SK-N-SH (cell line): ENCODE measurements around the gene PPP3CB. TPM values are rescaled to one million over a fixed set of nuclear protein-coding genes. Genes with fewer than 3 reads are reported as not detected.

Experiments used
- CTCF ChIA-PET: fragments of 300-600, 350-600 bp; formaldehyde crosslinking; extraction: SDS; loops from one replicate; lab custom pipeline; 2021; lab: Yijun Ruan, JAX
- POLR2A ChIA-PET: fragments of 350-600 bp; sonication (Branson Sonifier 250); formaldehyde crosslinking; extraction: SDS; loops from one replicate; lab custom pipeline; 2020; ENCODE audit warnings: antibody characterized with exemption, inconsistent platforms; lab: Yijun Ruan, JAX
- DNase-seq: peaks from one replicate; pipeline ENCODE4 v3.0.0; 2012
- H2AFZ ChIP-seq: fragments of 200-600 bp; sonication (generic); 2 replicates; pipeline ENCODE4 v1.8.1; 2016; ENCODE audit warnings: antibody characterized with exemption, mild to moderate bottlenecking, low read depth
- H3F3A ChIP-seq: fragments of 200-600 bp; sonication (generic); replicated peaks from 2 replicates; pipeline ENCODE3; 2016; ENCODE audit warnings: antibody characterized with exemption, mild to moderate bottlenecking; ENCODE audit not compliant: insufficient read depth
- H3K27ac ChIP-seq, 2 experiments: fragments of 200-500 bp in 1 of 2; fragments of 200-600 bp in 1 of 2; sonication (Bioruptor generic) in 1 of 2; sonication (generic), shearing (Covaris generic) in 1 of 2; 2 replicates each; pipeline versions ENCODE4 v1.5.1 to v1.6.1; 2014 to 2016; ENCODE audit warnings: low read depth in 2 of 2, inconsistent platforms in 1 of 2, low read length in 1 of 2, mild to moderate bottlenecking in 1 of 2, mixed read lengths in 1 of 2
- H3K27me3 ChIP-seq: fragments of 200-600 bp; sonication (generic), shearing (Covaris generic); 2 replicates; pipeline ENCODE4 v1.6.1; 2016; ENCODE audit warnings: mixed run types; ENCODE audit not compliant: insufficient read depth
- H3K36me3 ChIP-seq, 2 experiments: fragments of 200-500 bp in 1 of 2; fragments of 200-600 bp in 1 of 2; sonication (Bioruptor generic) in 1 of 2; sonication (generic) in 1 of 2; replicated peaks in 1 of 2; 2 replicates each; pipeline versions ENCODE3 to v1.5.1; 2014 to 2016; ENCODE audit warnings: low read length in 1 of 2, mild to moderate bottlenecking in 1 of 2; ENCODE audit not compliant: insufficient read depth in 2 of 2, control insufficient read depth in 1 of 2
- H3K4me1 ChIP-seq, 2 experiments: fragments of 200-500 bp in 1 of 2; fragments of 200-600 bp in 1 of 2; sonication (Bioruptor generic) in 1 of 2; sonication (generic), shearing (Covaris generic) in 1 of 2; 2 replicates each; pipeline versions ENCODE4 v1.5.1 to v1.6.1; 2014 to 2016; ENCODE audit warnings: low read depth in 1 of 2, low read length in 1 of 2, mixed run types in 1 of 2; ENCODE audit not compliant: insufficient read depth in 2 of 2, control insufficient read depth in 1 of 2
- H3K4me2 ChIP-seq: fragments of 200-600 bp; sonication (generic), shearing (Covaris generic); 2 replicates; pipeline ENCODE4 v1.6.1; 2017; ENCODE audit warnings: mixed run types
- H3K4me3 ChIP-seq, 2 experiments: fragments of 200-500 bp in 1 of 2; fragments of 200-600 bp in 1 of 2; sonication (Bioruptor generic) in 1 of 2; sonication (generic), shearing (Covaris generic) in 1 of 2; 2 replicates each; pipeline versions ENCODE4 v1.5.1 to v1.8.1; 2014 to 2016; ENCODE audit warnings: low read depth in 2 of 2, inconsistent platforms in 1 of 2, low read length in 1 of 2, mild to moderate bottlenecking in 1 of 2, mixed read lengths in 1 of 2, moderate library complexity in 1 of 2
- H3K79me2 ChIP-seq: fragments of 200-600 bp; sonication (generic); 2 replicates; pipeline ENCODE4 v1.8.1; 2017; ENCODE audit warnings: mild to moderate bottlenecking; ENCODE audit not compliant: insufficient read depth
- H3K9ac ChIP-seq: fragments of 200-600 bp; sonication (generic); 2 replicates; pipeline ENCODE4 v1.6.1; 2017; ENCODE audit warnings: mixed run types
- H3K9me2 ChIP-seq: fragments of 200-600 bp; sonication (generic); 2 replicates; pipeline ENCODE4 v1.6.1; 2017; ENCODE audit warnings: mixed run types
- H3K9me3 ChIP-seq: fragments of 200-600 bp; sonication (generic); 2 replicates; pipeline ENCODE4 v1.6.1; 2017; ENCODE audit warnings: mixed run types, mild to moderate bottlenecking, moderate library complexity
- H4K20me1 ChIP-seq: fragments of 200-600 bp; sonication (generic); 2 replicates; pipeline ENCODE4 v1.6.1; 2017; ENCODE audit warnings: mild to moderate bottlenecking, mixed run types; ENCODE audit not compliant: insufficient read depth
- CHD2 ChIP-seq: fragments of 150-350 bp; IDR thresholded peaks from 2 replicates; pipeline ENCODE4 v1.6.1; 2018; ENCODE audit warnings: low read length; ENCODE audit not compliant: partially characterized antibody
- CTCF ChIP-seq: fragments of 200-600 bp; sonication (generic); IDR thresholded peaks from 2 replicates; pipeline ENCODE4 v1.6.1; 2017; ENCODE audit warnings: antibody characterized with exemption, mild to moderate bottlenecking, moderate library complexity
- ELF1 ChIP-seq: IDR thresholded peaks from 2 replicates; pipeline ENCODE4 v1.4.0; 2012
- EP300 ChIP-seq, 2 experiments: IDR thresholded peaks; 2 replicates each; pipeline versions ENCODE4 v1.4.0 to v1.6.1; 2012; ENCODE audit warnings: borderline replicate concordance in 1 of 2, low read depth in 1 of 2, low read length in 1 of 2
- EZH2phosphoT487 ChIP-seq: fragments of 200-600 bp; sonication (generic); IDR thresholded peaks from 2 replicates; pipeline ENCODE4 v1.6.1; 2017; ENCODE audit warnings: low read depth, mixed run types, mild to moderate bottlenecking, antibody characterized with exemption, moderate library complexity, borderline replicate concordance
- FOSL2 ChIP-seq: IDR thresholded peaks from 2 replicates; pipeline ENCODE4 v1.4.0; 2012; ENCODE audit warnings: low read depth, mild to moderate bottlenecking, moderate library complexity, borderline replicate concordance
- FOXM1 ChIP-seq: IDR thresholded peaks from 2 replicates; pipeline ENCODE4 v1.4.0; 2012; ENCODE audit warnings: low read depth, mild to moderate bottlenecking
- GATA2 ChIP-seq: sonication (generic); formaldehyde crosslinking; IDR thresholded peaks from 2 replicates; pipeline ENCODE4 v1.5.0; 2020; ENCODE audit warnings: mild to moderate bottlenecking, missing genetic modification reagents
- IRF3 ChIP-seq: fragments of 150-350 bp; IDR thresholded peaks from 2 replicates; pipeline ENCODE4 v1.6.1; 2016; ENCODE audit warnings: mild to moderate bottlenecking, low read depth, low read length
- JUND ChIP-seq: IDR thresholded peaks from 2 replicates; pipeline ENCODE4 v1.4.0; 2012
- MEF2A ChIP-seq: IDR thresholded peaks from 2 replicates; pipeline ENCODE4 v1.4.0; 2012; ENCODE audit warnings: low read depth, borderline replicate concordance
- MXI1 ChIP-seq: IDR thresholded peaks from 2 replicates; pipeline ENCODE4 v1.6.1; 2012; ENCODE audit warnings: mild to moderate bottlenecking, low read depth, low read length, improper control_type of control experiment
- NFIC ChIP-seq: IDR thresholded peaks from 2 replicates; pipeline ENCODE4 v1.4.0; 2012; ENCODE audit warnings: borderline replicate concordance
- POLR2AphosphoS5 ChIP-seq: IDR thresholded peaks from 2 replicates; pipeline ENCODE4 v1.6.1; 2012; ENCODE audit warnings: low read depth, low read length
- RAD21 ChIP-seq: IDR thresholded peaks from 2 replicates; pipeline ENCODE4 v1.6.1; 2012; ENCODE audit warnings: mild to moderate bottlenecking, low read length
- RCOR1 ChIP-seq: fragments of 150-350 bp; IDR thresholded peaks from 2 replicates; pipeline ENCODE4 v1.6.1; 2017; ENCODE audit warnings: antibody characterized with exemption, low read length
- REST ChIP-seq: IDR thresholded peaks from 2 replicates; pipeline ENCODE4 v1.6.1; 2012; ENCODE audit warnings: mild to moderate bottlenecking, low read depth, low read length, moderate library complexity
- RFX5 ChIP-seq: IDR thresholded peaks from 2 replicates; pipeline ENCODE4 v1.6.1; 2012; ENCODE audit warnings: mild to moderate bottlenecking, improper control_type of control experiment, low read length
- RXRA ChIP-seq: IDR thresholded peaks from 2 replicates; pipeline ENCODE4 v1.4.0; 2012; ENCODE audit warnings: low read depth, mild to moderate bottlenecking, borderline replicate concordance
- SIN3A ChIP-seq: IDR thresholded peaks from 2 replicates; pipeline ENCODE4 v1.6.1; 2012; ENCODE audit warnings: low read depth, mild to moderate bottlenecking, low read length, moderate library complexity, borderline replicate concordance
- SMC3 ChIP-seq: IDR thresholded peaks from 2 replicates; pipeline ENCODE4 v1.6.1; 2012; ENCODE audit warnings: low read depth, low read length, improper control_type of control experiment
- TCF12 ChIP-seq: IDR thresholded peaks from 2 replicates; pipeline ENCODE4 v1.4.0; 2012
- USF1 ChIP-seq: IDR thresholded peaks from 2 replicates; pipeline ENCODE4 v1.4.0; 2012; ENCODE audit warnings: low read depth, borderline replicate concordance
- ZBTB33 ChIP-seq: IDR thresholded peaks from 2 replicates; pipeline ENCODE4 v1.4.0; 2012; ENCODE audit warnings: low read depth, borderline replicate concordance
- WGBS: methylation state at CpG from one replicate; pipeline ENCODE4 v1.1.6; 2017; ENCODE audit warnings: low lambda C conversion rate; 5-methylcytosine and 5-hydroxymethylcytosine counted together
- polyA plus RNA-seq, 3 experiments: library from polyadenylated mRNA; depleted of rRNA; stranded (reverse); fragments of >200 nt; gene quantifications; 2 replicates each; pipeline ENCODE4 v1.2.3, GENCODE V29; 2012

Gene PPP3CB
- polyA plus RNA-seq, 1 of the 3 experiments (the other 2 are of a cell fraction): 14.5 TPM

- peaks cover 10 to 23% of the 10 kb centered on the region in 2 experiments for H3K4me1 ChIP-seq
- no peaks in the 10 kb centered on the region for H3K27me3 ChIP-seq
- peak overlapping the region; percentile 88 to 94 for H3K27ac ChIP-seq
- DNase-seq: peak; percentile 89
- H4K20me1 ChIP-seq: peaks cover 4% of the 10 kb centered on the region; the same call in 1 of the 2 replicates
- peak overlapping the region; percentile 84 for H3K4me3 ChIP-seq
- H2AFZ ChIP-seq: peak overlapping the region; percentile 58
- H3K36me3 ChIP-seq: peaks cover 7 to 11% of the 10 kb centered on the region in 2 experiments
- H3K9ac ChIP-seq: peak overlapping the region; percentile 89
- peak overlapping the region; percentile 80 for H3K4me2 ChIP-seq
- POLR2A ChIA-PET: interaction anchor here (1.0 to 1.5 kb wide), 2 partner anchors 46 to 277 kb away, joined by 3 read pairs; a partner anchor contains a TSS
- H3K9me3 ChIP-seq: no peaks in the 10 kb centered on the region
- CTCF ChIA-PET: interaction anchor here (0.9 to 1.6 kb wide), 3 partner anchors 26 to 149 kb away, joined by 4 to 6 read pairs (median 4); no protein-coding TSS in a partner anchor
- WGBS: 0% methylated on average over 26 of the region's 55 CpGs
- H3F3A ChIP-seq: peaks cover 28% of the 10 kb centered on the region
- no peaks in the 10 kb centered on the region for H3K9me2 ChIP-seq
- H3K79me2 ChIP-seq: peaks cover 61% of the 10 kb centered on the region
- TF ChIP-seq MEF2A (no peak), CTCF (no peak), NFIC (no peak), EP300 (IDR thresholded peaks at IDR 0.05; ENCODE audit: borderline replicate concordance in 1 of 2, low read depth in 1 of 2, low read length in 1 of 2) (no peak), REST (0 out of 2 replicates have a peak, but pooled peaks have one; percentile 9), JUND (no peak), ELF1 (no peak), TCF12 (no peak), MXI1 (peak; percentile 61; the same call in 1 of the 2 replicates), GATA2 (CRISPR knock-in tag) (no peak), POLR2AphosphoS5 (peak; percentile 51), IRF3 (no peak), RXRA (no peak), FOXM1 (no peak), SIN3A (no peak), SMC3 (no peak), ZBTB33 (no peak), RAD21 (no peak), EZH2phosphoT487 (no peak), RFX5 (no peak), RCOR1 (no peak), CHD2 (no peak), USF1 (no peak), FOSL2 (no peak)
Measured at GRCh38 chr10:73495226-73495883, 469 bp downstream of the PPP3CB start.
